B cell (primary cell): ENCODE data around the gene HDHD3.

Source experiments
- EZH2 ChIP-seq: IDR thresholded peaks from 2 replicates; pipeline ENCODE4 v1.6.1; 2012; ENCODE audit warnings: borderline replicate concordance, low read depth, mild to moderate bottlenecking, moderate library complexity, low read length; ENCODE audit not compliant: insufficient read depth, poor library complexity, severe bottlenecking
- TF ChIP-seq, protein P1 (sequence below): fragments of 200-600 bp; IDR thresholded peaks from one replicate; pipeline ENCODE4 v1.8.0; 2022; ENCODE audit warnings: antibody characterized with exemption, mild to moderate bottlenecking

- TF ChIP-seq, protein P1, sequence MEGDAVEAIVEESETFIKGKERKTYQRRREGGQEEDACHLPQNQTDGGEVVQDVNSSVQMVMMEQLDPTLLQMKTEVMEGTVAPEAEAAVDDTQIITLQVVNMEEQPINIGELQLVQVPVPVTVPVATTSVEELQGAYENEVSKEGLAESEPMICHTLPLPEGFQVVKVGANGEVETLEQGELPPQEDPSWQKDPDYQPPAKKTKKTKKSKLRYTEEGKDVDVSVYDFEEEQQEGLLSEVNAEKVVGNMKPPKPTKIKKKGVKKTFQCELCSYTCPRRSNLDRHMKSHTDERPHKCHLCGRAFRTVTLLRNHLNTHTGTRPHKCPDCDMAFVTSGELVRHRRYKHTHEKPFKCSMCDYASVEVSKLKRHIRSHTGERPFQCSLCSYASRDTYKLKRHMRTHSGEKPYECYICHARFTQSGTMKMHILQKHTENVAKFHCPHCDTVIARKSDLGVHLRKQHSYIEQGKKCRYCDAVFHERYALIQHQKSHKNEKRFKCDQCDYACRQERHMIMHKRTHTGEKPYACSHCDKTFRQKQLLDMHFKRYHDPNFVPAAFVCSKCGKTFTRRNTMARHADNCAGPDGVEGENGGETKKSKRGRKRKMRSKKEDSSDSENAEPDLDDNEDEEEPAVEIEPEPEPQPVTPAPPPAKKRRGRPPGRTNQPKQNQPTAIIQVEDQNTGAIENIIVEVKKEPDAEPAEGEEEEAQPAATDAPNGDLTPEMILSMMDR = no peak
- TF ChIP-seq EZH2 = no peak
Observed at GRCh38 chr9:113328045-113328782, 48.6 kb downstream of the HDHD3 start.
